Amniotic epithelial cell (primary cell): Measurements from ENCODE around the gene KIF5A.

Experiments
- DNase-seq: peaks from one replicate; pipeline ENCODE4 v3.0.0-alpha.2; 2010; ENCODE audit warnings: low read depth

KIF5A gene

DNA sequence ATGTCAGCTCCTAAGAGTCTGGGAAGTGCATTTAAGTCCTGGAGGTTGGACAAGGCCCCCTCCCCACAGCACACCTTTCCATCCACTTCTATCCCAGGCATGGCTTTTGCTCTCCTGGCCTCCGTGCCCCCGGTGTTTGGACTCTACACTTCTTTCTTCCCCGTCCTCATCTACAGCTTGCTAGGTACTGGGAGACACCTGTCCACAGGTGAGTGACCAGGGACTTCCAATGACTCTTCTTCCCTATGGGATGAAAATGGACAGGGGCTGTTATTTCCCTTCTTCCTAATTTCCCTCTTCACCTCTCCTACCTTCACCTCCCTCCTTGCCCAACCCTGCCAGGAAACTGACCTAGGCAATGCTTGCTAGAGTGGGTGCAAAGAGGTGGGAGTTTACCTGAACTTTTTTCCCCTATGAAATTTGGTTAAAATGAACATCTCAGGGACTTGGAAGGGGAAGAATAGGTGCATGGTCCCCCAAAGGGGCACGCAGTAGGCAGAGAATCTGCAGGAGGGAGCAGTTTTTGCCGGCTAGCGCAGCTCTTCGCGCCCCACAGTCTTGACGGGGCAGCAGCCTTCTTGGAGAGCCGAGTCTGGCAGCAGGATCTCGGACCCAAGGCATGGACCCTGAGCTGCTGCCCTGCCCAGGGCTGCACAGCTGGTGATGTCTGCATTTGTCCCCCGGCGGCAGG is 70.5 kb downstream of the KIF5A start:
- DNase-seq: no peak

DNA sequence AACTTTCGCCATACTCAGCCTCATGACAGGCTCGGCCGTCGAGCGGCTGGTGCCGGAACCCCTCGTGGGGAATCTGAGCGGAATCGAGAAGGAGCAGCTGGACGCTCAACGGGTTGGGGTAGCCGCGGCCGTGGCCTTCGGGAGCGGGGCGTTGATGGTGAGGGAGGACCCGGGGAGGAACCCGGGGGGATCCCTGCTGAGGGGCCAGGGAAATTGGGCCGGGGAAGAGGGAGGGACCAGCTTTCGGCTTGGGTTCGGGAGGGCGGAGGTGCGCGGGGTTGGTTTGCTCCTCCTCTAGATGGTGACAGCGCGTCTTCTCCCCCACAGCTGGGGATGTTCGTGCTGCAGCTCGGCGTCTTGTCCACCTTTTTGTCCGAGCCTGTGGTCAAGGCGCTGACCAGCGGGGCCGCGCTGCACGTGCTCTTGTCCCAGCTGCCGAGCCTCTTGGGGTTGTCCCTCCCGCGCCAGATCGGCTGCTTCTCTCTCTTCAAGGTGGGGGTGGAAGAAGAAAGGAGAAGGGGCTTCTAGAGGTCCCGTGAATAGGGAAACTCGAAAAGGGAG is 71.2 kb downstream of the KIF5A start:
- no peak for DNase-seq

DNA sequence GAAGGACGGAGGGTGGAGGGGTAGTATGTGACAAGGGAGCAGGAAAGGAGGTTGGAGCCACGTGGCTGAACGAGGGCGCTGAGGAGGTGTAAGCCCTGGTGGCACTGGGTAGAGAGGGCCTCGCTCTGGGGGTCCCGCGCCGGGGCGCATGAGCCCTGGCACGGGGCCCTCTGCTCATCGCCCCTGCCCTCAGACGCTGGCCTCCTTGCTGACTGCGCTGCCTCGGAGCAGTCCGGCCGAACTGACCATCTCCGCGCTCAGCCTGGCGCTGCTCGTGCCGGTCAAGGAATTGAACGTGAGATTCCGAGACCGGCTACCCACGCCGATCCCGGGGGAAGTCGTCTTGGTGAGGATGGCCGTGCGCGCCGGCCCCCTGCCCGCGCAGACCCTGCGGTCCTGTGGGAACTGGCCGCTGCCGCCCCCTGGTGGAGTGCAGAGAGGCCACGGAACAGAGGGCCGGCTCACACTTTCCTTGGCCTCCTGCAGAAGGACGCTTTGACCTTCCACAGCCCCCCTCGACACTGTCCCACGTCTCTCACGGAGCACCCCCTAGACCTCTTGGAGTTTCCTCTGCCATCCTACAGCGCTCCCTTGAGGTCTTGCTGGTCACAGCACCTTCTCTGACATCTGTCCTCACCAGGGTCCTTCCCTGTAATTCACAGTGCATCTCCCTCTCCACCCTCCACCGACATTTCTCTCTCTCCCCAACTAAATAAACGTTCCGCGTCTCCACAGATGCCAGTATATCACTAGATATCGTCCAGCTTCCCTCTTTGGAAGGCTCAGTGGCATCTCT is 71.9 kb downstream of the KIF5A start:
- DNase-seq: no peak

DNA sequence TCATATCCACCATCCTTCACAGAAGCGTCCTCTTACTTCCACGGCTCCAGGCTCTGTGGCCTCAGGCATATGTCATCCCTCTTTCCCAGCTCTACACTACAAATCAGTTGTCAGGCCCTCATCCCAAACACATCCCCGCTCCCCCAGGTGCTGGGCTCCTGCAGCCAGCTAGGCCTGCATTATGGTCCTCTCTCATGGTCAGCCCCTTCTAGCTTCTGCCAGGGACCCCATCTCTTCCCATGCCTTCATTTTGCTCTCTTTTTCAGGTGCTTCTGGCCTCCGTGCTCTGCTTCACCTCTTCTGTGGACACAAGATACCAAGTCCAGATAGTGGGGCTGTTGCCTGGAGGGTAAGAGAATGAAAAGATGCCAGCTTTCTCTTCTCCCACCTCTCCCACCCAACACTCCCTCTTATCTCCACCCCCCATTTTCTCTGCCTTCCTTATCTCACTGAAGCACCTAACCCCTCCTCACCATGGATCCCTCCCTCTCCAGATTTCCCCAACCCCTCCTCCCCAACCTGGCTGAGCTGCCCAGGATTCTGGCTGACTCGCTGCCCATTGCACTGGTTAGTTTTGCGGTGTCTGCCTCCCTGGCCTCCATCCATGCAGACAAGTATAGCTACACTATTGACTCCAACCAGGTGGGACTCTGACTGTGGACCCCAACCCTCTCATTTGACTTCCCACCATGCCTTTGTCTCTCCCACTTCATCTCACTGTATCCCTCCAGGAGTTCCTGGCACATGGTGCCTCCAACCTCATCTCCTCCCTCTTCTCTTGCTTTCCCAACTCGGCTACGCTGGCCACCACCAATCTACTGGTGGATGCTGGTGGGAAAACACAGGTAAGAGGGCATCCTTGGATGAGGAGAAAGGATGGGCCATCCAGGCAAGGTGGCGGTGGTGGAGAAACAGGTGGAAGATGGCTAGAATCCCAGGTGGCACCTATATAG is 72.7 kb downstream of the KIF5A start:
- no peak for DNase-seq

DNA sequence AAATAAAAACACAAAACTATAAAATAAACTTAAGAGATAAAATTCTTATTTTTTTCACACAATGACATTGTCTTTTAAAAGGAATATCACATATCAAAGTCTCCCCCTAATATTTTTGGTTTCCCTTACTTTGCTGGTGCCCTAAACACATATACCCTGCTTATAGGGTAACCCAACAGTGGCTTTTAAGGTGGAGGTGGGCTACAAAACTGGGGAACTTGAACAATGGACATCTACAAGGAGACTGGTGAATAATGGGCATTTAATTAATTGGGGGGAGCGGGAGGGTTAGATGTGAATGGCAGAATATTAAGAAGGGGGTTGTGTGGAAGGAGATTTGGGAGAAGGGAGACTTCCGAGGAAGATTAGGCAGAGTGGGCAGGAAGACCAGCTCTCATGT is 73.5 kb downstream of the KIF5A start:
- DNase-seq: no peak

DNA sequence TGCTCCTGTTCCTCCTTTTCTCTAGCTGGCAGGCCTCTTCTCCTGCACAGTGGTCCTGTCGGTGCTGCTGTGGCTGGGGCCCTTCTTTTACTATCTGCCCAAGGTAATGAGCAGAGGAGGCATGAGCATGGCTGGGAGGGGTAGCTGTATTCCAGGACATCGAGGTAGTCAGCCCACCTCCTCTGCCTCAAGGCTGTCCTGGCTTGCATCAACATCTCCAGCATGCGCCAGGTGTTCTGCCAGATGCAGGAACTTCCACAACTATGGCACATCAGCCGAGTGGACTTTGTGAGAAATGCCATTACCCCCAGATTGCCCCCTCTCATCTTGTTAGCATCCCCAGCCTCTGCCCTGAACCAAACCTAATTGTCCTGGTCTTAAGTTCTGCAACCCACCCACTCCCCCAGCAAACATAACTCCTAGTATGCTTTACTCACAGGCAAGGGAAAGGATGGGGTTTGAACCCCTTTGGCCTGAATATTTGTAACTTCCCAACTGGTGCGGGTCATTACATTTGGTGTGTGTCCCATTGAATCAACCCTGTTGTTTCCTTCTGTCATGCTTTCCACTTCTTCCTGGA is 74.1 kb downstream of the KIF5A start:
- no peak for DNase-seq

DNA sequence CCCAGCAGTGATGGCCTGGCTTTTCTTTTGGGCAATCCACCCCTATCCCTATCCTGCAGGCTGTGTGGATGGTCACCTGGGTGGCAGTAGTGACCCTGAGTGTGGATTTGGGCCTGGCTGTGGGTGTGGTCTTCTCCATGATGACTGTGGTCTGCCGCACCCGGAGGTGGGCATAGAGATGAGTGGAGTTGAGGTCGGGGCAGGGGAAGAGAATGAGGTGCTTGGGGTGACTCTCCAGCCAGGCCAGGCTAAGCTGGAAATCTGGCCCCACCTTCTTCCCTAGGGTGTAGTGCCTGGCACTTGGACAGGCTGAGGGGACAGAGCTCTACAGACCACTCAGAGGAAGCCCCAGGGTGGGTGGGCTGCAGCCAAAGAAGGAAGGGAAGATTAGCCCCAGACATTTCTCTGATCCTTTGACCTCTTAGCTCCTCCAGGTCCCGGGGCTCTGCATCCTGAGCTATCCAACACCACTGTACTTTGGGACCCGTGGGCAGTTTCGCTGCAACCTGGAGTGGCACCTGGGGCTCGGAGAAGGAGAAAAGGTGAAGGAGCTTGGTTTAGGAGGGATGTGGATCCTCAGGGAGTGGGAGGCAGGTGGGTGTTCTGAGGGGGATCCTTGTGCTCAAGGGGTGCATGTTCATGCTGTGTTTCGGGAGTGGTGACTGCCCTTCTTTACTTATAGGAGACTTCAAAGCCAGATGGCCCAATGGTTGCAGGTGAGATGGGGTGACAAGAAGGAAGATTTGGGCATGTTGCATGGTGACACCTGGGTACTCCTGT is 74.8 kb downstream of the KIF5A start:
- no peak for DNase-seq

DNA sequence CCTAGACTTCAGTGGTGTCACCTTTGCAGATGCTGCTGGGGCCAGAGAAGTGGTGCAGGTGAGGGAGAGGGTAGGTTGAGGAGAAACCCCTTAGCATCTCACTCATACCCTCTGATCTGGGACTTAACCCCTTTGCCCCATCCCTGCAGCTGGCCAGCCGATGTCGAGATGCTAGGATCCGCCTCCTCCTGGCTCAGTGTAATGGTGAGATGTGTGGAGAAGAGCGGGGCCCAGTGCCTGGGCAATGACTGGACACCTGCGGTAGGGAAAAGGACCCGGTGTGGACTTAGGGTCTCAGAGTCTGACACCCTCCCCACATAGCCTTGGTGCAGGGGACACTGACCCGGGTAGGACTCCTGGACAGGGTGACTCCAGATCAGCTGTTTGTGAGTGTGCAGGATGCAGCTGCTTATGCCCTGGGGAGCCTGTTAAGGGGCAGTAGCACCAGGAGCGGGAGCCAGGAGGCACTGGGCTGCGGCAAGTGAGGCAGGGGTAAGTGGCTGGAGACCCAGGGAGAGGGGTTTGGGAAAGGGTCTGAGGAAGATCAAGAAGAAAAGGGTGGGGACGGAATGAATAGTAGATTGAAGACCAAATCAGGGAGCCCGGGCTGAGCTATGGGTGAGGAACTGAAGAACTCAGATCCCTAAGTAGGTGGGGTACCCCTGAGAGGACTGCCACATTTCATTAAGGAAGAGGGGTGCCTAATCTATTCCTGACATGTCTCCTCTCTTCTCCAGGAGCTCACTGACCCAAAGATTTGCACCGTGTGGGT is 75.6 kb downstream of the KIF5A start:
- no peak for DNase-seq

DNA sequence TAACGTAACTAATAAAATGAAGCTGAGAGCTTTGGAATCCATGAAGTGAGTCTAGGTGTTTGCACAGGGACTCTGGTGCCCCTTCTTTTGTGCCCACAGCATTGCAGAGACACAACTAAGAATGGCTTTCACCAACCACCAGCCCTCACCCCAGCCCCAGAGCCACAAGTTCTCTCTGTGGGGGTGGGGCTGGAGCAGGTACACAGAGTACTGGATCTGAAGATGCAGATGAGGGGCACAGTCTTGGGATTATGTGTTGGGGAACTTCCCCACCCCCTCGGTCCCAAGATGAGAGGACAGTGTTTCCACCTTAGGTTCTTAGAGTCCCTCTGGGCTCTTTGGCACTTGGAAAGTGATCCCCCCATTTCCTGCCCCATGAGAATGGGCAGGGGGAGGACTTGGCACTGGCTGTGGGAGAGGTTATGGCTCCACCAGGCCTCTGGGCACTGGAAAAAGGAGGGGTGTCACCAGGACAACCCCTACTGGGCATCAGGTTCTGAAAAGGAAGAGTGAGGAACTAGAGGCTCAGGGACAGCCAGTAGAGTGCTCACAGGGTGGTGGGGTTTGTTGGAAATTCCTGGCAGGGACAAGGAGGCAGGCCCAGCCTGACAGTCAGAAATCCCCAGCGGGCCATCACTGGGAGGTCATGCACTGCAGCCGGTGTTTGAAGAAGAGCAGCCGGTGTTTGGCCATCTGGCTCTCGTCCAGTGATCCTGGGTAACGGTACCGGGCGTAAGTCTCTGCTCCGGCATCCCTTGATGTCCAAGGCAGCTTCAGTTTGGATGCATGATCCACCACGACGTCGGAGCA is 76.5 kb downstream of the KIF5A start:
- DNase-seq: no peak

DNA sequence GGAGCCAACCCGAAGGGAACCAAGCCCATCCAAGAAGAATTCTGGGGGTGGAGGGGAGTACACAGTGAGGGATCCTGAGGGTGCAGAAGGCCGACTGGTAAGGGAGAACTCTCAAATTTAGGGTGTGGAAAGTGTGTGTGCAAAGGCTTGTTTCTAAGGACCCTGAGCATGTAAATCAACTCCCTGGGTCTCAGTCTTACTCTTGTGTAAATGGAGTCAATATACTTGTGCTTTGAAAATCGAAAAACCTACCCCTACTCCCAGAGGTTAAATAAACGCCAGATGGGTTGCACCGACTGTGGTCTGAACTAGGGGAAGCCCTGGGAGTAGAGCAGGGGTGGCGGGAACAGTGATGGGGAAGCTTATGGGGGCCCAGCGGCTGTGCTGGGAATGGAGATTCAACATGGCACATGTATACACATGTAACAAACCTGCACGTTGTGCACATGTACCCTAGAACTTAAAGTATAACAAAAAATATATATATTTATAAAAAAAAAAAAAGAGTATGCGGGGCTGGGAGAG is 77.1 kb downstream of the KIF5A start:
- DNase-seq: no peak

DNA sequence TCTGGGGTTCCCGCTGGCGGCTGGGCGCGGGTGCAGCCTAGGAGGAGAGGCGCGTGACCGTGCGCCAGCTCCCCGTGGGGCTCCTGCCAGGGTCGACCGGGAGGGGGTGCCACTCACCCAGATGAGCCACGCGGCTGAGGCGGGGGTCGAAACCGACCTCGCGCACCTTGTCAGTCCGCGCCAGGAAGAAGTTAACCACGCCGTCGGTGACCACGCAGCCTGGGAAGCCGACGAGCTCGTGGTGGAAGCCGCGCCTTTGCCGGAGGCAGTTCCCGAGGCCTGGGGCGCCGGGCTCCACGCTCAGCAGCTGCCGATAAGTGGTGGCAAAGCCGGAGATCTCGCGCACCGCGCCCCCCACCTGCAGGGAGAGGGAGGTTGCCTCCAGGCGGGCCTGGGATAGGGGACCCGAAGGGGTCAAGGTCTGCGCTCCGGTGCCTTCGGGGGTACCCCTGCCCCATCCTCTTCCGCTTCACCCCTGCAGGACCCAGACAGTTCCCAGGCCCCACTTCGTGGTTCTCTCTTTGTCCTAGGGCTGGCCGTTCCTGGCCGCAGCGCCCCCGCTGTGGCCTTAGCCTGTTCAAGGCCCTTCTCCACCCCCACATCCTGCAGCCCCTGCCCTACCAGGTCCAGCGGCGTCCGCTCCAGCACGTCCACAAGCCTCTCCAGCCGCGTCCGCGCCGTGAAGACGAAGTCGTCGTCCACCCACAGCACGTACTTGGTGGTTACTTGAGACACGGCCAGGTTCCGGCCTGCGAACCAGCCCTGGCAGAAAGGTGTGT is 77.8 kb downstream of the KIF5A start:
- no peak for DNase-seq

DNA sequence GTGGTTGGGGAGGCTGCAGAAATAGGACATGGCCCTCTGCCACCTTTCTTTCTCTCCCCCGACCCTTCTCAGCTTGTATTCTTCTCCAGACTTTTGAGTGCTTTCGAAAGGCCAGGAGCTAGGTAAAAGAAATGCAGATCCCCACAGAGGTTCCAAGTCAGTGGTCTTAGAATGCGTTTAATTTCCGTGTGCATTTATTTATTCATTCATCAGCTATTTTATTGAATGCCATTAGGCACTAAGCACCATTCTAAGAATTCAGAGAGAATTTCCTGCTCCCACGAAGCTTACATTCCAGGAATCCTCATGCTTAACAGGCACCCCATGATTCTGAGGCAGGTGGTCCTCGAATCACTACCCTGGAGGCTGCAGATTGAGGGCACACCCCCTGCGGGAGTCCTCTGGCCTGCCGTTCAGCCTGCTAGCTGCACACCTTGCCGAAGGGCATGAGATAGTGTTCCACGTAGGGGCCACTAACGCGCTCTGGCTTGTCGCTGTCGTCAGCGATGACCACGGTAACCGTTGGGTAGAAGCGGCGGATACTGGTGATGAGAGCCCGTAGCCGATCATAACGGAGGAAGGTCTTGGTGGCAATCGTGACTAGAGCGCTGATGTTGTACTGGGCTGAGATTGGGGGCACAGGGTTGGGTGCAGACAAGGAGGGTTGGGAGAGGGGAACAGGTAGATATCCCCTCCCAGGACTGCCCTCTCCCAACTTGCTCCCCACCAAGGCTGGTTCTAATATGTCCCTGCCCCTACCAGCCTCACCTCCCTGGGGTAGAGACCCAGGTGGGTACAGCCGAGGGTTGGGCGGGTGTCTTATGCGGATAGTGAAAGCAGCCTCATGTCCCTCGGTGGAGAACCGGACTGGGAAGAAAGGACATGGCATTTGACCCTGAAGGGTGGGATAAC is 78.7 kb downstream of the KIF5A start:
- DNase-seq: no peak

DNA sequence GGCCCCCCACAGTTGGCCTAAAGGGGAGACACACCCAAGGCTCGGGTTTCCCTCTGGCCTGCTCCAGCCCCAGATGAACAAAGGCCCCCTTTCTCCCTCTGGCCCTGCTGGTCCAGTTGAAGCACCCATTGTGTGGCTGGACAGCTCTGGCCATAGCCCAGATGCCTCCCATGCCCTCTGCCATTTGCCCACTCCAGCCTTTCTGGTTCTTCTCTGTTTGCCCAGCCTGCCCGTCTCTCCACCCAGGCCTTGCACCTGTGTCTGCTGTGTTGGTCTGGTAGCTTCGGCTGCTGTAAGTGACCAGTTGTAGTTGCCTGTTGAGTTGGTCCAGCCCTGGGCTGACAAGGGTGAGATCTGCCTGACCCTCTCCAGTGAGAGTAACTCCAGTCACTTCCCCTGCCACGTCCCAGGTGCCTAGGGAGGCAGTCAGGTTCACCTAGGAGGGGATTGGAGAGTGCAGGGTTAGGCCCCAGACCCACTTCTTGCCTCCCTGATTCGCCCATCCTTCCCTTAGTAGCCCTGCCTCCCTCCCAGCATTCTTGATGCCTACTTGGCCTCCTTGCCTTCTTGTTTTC is 80.1 kb downstream of the KIF5A start:
- DNase-seq: no peak

DNA sequence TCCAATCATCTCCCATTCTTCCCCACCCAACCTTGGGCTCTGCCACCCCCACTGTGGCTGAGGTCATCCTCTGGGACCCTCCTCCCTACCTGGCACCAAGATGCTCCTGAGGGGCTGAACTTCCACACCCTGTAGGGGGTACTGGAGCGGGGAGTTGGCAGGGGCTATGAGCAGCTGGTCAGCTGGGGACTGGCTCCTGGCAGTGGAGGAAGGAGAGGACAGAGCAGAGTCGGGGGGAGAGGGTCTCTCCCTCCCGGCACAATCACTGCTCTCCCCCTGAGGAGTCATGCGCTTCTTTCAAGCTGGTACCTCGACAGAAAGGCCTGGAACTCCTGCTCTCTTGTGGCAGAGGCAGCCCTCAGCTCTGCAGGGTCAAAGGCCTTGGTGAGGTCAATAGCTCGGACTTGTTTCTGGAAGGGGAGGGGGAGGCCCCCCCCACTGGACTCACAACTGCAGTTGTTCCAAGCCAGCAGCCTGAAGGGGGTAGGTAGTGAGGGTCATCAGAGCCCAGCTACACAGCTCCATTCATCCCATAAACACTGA is 81.1 kb downstream of the KIF5A start:
- no peak for DNase-seq

DNA sequence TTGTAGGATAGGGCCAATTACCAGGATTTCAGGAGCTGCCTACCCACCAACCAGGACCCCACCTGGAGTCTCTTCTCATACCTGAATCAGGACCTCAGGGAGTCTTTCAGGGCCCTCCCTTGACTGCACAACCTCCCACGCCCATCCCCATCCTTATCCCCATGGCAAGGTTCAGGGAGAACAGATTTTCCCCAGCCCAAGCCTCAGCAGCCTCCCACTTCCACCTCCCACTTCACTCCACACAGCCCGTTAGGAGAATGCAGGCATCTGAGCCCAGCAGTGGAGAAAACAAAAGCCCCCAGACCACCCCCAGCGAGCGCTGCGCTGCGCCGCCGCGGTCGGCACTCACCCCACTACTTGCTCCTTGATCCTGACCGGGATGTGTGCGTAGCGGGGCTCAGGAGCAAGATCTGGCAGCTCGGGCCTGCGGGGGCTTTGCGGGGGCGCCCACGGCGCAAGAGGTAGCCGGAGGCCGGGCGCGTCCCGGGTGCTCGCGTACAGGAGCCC is 81.8 kb downstream of the KIF5A start:
- no peak for DNase-seq
